Inferior parietal cortex (tissue), 1 donor: ENCODE data around the gene RAB30.
A peak's percentile ranks its signal among the peaks of the same experiment; 100 is the strongest.

Source experiments
- DNase-seq: peaks from one replicate; pipeline ENCODE4 v3.0.0-alpha.2; 2016; ENCODE audit errors: extremely low spot score

The RAB30 gene

GRCh38 chr11:83039566-83039965, 32.1 kb downstream of the RAB30 start:
- no peak for DNase-seq

- DNase-seq: no peak
These were observed 33.8 kb downstream of the RAB30 start for GRCh38 chr11:83037877-83038276.

- no peak for DNase-seq
These were observed 35.0 kb downstream of the RAB30 start for GRCh38 chr11:83036701-83037100.

- DNase-seq: no peak
These were observed 36.4 kb downstream of the RAB30 start for GRCh38 chr11:83035070-83035854.

- no peak for DNase-seq
These were observed 37.1 kb downstream of the RAB30 start for GRCh38 chr11:83034673-83035014.

- peak; percentile 67 for DNase-seq
These were observed 37.6 kb downstream of the RAB30 start for GRCh38 chr11:83033972-83034672.

GRCh38 chr11:83033371-83033770, 38.3 kb downstream of the RAB30 start:
- DNase-seq: no peak

GRCh38 chr11:83031127-83031526, 40.6 kb downstream of the RAB30 start:
- no peak for DNase-seq

GRCh38 chr11:83027794-83028193, 43.9 kb downstream of the RAB30 start:
- DNase-seq: no peak

- no peak for DNase-seq
These were observed 44.4 kb downstream of the RAB30 start for GRCh38 chr11:83027289-83027688.

- no peak for DNase-seq
These were observed 45.5 kb downstream of the RAB30 start for GRCh38 chr11:83026229-83026628.

GRCh38 chr11:83025267-83025704, 46.4 kb downstream of the RAB30 start:
- peak; percentile 66 for DNase-seq

GRCh38 chr11:83024270-83024854, 47.3 kb downstream of the RAB30 start:
- DNase-seq: no peak

GRCh38 chr11:83023410-83023809, 48.3 kb downstream of the RAB30 start:
- DNase-seq: no peak

- DNase-seq: no peak
These were observed 49.9 kb downstream of the RAB30 start for GRCh38 chr11:83021780-83022125.

GRCh38 chr11:83020942-83021779, 50.5 kb downstream of the RAB30 start:
- no peak for DNase-seq

- no peak for DNase-seq
These were observed 51.7 kb downstream of the RAB30 start for GRCh38 chr11:83019888-83020579.

- no peak for DNase-seq
These were observed 56.7 kb downstream of the RAB30 start for GRCh38 chr11:83014951-83015350.

- DNase-seq: no peak
These were observed 59.3 kb downstream of the RAB30 start for GRCh38 chr11:83012168-83013067.
